ENCODE measurements around the gene FBLN1. TPM values are rescaled to one million over a fixed set of nuclear protein-coding genes. Genes with fewer than 3 reads are reported as not detected.

Gene FBLN1
- total RNA-seq, 6 experiments from 2014 or later = 199 to 346 (median 326) TPM

DNA sequence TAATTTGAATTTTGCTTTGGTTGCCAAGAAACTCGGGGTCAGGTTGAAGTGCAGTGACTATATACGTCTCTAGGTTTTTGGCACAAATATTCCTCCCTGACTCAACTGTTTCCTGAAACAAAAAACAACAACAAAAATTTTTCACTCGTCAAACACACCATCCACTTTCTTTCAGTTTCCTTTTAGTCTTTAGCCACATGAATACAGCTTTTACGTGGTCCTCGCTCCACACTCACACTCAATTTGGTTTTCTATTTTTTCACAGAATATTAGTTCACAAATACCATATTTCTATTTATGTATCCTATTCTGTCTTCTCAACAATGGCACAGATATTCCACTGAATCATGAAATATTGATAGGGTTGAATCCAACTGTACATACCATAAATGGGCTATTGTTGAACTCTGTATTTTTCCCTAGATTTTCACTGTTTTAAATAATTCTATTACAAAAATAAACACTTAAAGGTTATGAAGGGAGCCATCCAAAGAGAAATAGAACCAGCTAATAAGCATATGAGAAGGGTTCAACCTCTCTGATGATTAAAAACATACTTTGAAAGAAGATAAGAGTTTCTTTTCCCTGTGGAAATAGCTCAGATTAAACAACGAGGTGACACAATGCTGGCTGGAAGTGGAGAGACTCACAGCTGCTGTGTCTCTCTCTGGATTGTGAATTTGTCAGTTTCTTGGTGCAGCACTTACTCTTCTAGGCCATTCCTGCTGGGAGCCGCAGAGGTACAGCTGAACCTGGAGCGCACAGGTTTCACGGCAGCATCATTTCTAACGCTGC lies 5.1 kb upstream of the FBLN1 start:
- Mint-ChIP-seq H3K4me3 (peak overlapping the region; percentile 78), H3K27me3 (ENCODE audit: insufficient read depth) (no peaks in the 10 kb centered on the region; the same call in 1 of the 2 replicates), H3K4me1 (ENCODE audit: low read depth) (peaks cover 63% of the 10 kb centered on the region), H3K9me3 (no peaks in the 10 kb centered on the region), H3K36me3 (ENCODE audit: low read depth) (no peaks in the 10 kb centered on the region), H3K27ac (peak overlapping the region; percentile 44)
- TF ChIP-seq, protein P1, sequence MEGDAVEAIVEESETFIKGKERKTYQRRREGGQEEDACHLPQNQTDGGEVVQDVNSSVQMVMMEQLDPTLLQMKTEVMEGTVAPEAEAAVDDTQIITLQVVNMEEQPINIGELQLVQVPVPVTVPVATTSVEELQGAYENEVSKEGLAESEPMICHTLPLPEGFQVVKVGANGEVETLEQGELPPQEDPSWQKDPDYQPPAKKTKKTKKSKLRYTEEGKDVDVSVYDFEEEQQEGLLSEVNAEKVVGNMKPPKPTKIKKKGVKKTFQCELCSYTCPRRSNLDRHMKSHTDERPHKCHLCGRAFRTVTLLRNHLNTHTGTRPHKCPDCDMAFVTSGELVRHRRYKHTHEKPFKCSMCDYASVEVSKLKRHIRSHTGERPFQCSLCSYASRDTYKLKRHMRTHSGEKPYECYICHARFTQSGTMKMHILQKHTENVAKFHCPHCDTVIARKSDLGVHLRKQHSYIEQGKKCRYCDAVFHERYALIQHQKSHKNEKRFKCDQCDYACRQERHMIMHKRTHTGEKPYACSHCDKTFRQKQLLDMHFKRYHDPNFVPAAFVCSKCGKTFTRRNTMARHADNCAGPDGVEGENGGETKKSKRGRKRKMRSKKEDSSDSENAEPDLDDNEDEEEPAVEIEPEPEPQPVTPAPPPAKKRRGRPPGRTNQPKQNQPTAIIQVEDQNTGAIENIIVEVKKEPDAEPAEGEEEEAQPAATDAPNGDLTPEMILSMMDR (IDR thresholded peaks at IDR 0.05) = no peak
- no peak for DNase-seq

DNA sequence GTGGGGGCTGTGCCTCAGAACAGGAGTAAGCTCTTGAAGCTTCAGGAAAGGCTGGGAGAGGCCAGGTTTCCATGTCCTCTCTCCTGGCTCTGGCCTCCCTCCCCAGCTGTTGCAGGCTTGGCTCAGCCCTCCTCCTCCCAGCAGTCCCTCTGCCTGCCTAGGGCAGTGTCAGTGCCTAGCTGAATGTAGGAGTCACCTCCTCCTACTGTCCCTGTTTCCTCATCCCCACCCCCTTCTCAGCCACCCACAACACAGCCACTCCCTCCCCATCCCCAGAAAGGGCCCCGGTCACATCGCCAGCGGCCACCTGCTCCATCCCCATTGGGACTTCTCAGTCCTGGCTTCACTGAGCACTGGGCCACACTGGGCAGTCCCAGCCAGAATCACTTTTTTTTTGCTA lies 2.9 kb upstream of the FBLN1 start:
- Mint-ChIP-seq H3K9me3 (no peaks in the 10 kb centered on the region), H3K36me3 (ENCODE audit: low read depth) (peaks cover 2% of the 10 kb centered on the region; the same call in 1 of the 2 replicates), H3K4me3 (no peak overlapping the region), H3K4me1 (ENCODE audit: low read depth) (peaks cover 50% of the 10 kb centered on the region), H3K27ac (no peak overlapping the region), H3K27me3 (ENCODE audit: insufficient read depth) (no peaks in the 10 kb centered on the region; the same call in 1 of the 2 replicates)
- TF ChIP-seq, protein P1 (IDR thresholded peaks at IDR 0.05) = no peak
- DNase-seq = no peak

GRCh38 chr22:45503050-45503815 lies 550 bp downstream of the FBLN1 start:
- Mint-ChIP-seq H3K27me3 (ENCODE audit: insufficient read depth) (no peaks in the 10 kb centered on the region; the same call in 1 of the 2 replicates), H3K4me3 (peak overlapping the region; percentile 88), H3K9me3 (no peaks in the 10 kb centered on the region), H3K27ac (peak overlapping the region; percentile 95), H3K4me1 (ENCODE audit: low read depth) (peaks cover 49% of the 10 kb centered on the region), H3K36me3 (ENCODE audit: low read depth) (peaks cover 10% of the 10 kb centered on the region; the same call in 1 of the 2 replicates)
- DNase-seq = no peak
- TF ChIP-seq, protein P1 (IDR thresholded peaks at IDR 0.05) = no peak

DNA sequence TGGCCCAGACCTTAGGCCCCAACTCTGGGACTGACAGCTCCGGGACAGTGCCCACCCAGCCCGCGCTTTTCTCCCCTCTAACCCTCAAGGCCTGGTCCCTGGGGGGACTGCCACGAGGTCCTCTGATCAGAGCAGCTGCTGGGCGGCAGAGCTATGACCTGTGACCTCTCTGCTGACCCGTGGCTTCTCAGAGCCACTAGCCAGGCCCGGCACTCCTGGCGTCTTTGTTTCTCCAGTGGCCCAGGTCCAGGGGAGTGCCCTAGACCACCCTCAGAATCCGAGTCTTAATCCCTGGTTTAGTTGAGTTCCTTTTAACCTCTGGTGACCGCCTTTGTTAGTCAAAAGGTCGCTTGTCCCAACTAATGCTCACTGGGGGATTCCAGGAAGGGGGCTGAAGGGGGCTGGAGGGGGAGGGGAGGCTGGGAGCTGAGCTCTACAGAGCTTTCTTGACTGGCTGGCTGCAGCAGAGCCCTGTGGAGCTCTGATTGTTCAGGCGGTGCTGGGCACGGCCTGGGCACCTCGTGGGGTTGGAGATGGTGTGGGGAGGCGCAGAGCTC lies 1.2 kb downstream of the FBLN1 start:
- peak overlapping the region; percentile 88 for H3K4me3 Mint-ChIP-seq
- H3K27ac Mint-ChIP-seq = peak overlapping the region; percentile 95
- peaks cover 53% of the 10 kb centered on the region for H3K4me1 Mint-ChIP-seq (ENCODE audit: low read depth)
- peaks cover 14% of the 10 kb centered on the region for H3K36me3 Mint-ChIP-seq (ENCODE audit: low read depth)
- TF ChIP-seq, protein P1 (IDR thresholded peaks at IDR 0.05) = no peak
- H3K27me3 Mint-ChIP-seq (ENCODE audit: insufficient read depth) = no peaks in the 10 kb centered on the region; the same call in 1 of the 2 replicates
- no peak for DNase-seq
- no peaks in the 10 kb centered on the region for H3K9me3 Mint-ChIP-seq
